KMS-11 (cell line): ENCODE measurements around the gene CTIF.

ENCODE experiments used
- H2AFZ ChIP-seq: fragments of 200-600 bp; sonication (generic); 2 replicates; pipeline ENCODE4 v1.6.1; 2016; ENCODE audit warnings: antibody characterized with exemption, mixed run types, low read depth
- H3K27ac ChIP-seq: fragments of 200-600 bp; sonication (generic); 2 replicates; pipeline ENCODE4 v1.6.1; 2016; ENCODE audit warnings: mild to moderate bottlenecking, mixed run types
- H3K27me3 ChIP-seq: fragments of 200-600 bp; sonication (generic); 2 replicates; pipeline ENCODE4 v1.6.1; 2017; ENCODE audit warnings: mild to moderate bottlenecking, low read depth, mixed run types, moderate library complexity; ENCODE audit not compliant: insufficient read depth
- H3K36me3 ChIP-seq: fragments of 200-600 bp; sonication (generic); 2 replicates; pipeline ENCODE4 v1.6.1; 2017; ENCODE audit warnings: mild to moderate bottlenecking, mixed run types; ENCODE audit not compliant: insufficient read depth
- H3K4me1 ChIP-seq: fragments of 200-600 bp; sonication (generic); 2 replicates; pipeline ENCODE4 v1.6.1; 2016; ENCODE audit warnings: mild to moderate bottlenecking, low read depth, mixed run types; ENCODE audit not compliant: poor library complexity, severe bottlenecking
- H3K4me2 ChIP-seq: fragments of 200-600 bp; sonication (generic); 2 replicates; pipeline ENCODE4 v1.7.0; 2016; ENCODE audit warnings: mild to moderate bottlenecking, mixed run types
- H3K4me3 ChIP-seq: fragments of 200-600 bp; sonication (generic); IDR thresholded peaks from 2 replicates; pipeline ENCODE4 v1.6.1; 2017; ENCODE audit warnings: low read depth, low read length, mixed read lengths; ENCODE audit not compliant: insufficient read depth
- H3K79me2 ChIP-seq: fragments of 200-600 bp; sonication (generic); 2 replicates; pipeline ENCODE4 v1.6.1; 2016; ENCODE audit warnings: low read depth, mixed run types; ENCODE audit not compliant: insufficient read depth
- H3K9ac ChIP-seq: fragments of 200-600 bp; sonication (generic); 2 replicates; pipeline ENCODE4 v1.6.1; 2016; ENCODE audit warnings: mild to moderate bottlenecking, mixed run types
- H4K20me1 ChIP-seq: fragments of 200-600 bp; sonication (generic); 2 replicates; pipeline ENCODE4 v1.6.1; 2016; ENCODE audit warnings: mild to moderate bottlenecking, mixed run types; ENCODE audit not compliant: insufficient read depth
- CTCF ChIP-seq: fragments of 200-600 bp; sonication (generic); conservative IDR thresholded peaks from 2 replicates; pipeline ENCODE4 v1.6.1; 2017; ENCODE audit warnings: low read depth, mild to moderate bottlenecking, antibody characterized with exemption, low read length, moderate library complexity, mixed read lengths

CTIF gene

GRCh38 chr18:48908916-48909315 lies 370.1 kb downstream of the CTIF start:
- no peaks in the 10 kb centered on the region for H3K36me3 ChIP-seq
- no peaks in the 10 kb centered on the region for H4K20me1 ChIP-seq
- H3K4me3 ChIP-seq = no peak overlapping the region
- H3K27ac ChIP-seq = no peak overlapping the region
- no peak overlapping the region for H3K9ac ChIP-seq
- H2AFZ ChIP-seq = no peak overlapping the region
- no peak for TF ChIP-seq CTCF
- no peak overlapping the region for H3K4me2 ChIP-seq
- no peaks in the 10 kb centered on the region for H3K27me3 ChIP-seq
- H3K4me1 ChIP-seq = peaks cover 30% of the 10 kb centered on the region
- H3K79me2 ChIP-seq = no peaks in the 10 kb centered on the region

- no peak for TF ChIP-seq CTCF
- no peaks in the 10 kb centered on the region for H3K27me3 ChIP-seq
- no peak overlapping the region for H3K9ac ChIP-seq
- H2AFZ ChIP-seq = no peak overlapping the region
- no peak overlapping the region for H3K27ac ChIP-seq
- H3K79me2 ChIP-seq = no peaks in the 10 kb centered on the region
- H3K4me2 ChIP-seq = no peak overlapping the region
- no peaks in the 10 kb centered on the region for H3K36me3 ChIP-seq
- no peak overlapping the region for H3K4me3 ChIP-seq
- H3K4me1 ChIP-seq = peaks cover 38% of the 10 kb centered on the region
- no peaks in the 10 kb centered on the region for H4K20me1 ChIP-seq
Measured at GRCh38 chr18:48909721-48910120, 370.9 kb downstream of the CTIF start.

- Histone ChIP-seq H3K4me2 (no peak overlapping the region), H3K36me3 (no peaks in the 10 kb centered on the region), H4K20me1 (no peaks in the 10 kb centered on the region), H3K9ac (no peak overlapping the region), H2AFZ (no peak overlapping the region), H3K4me3 (no peak overlapping the region), H3K79me2 (no peaks in the 10 kb centered on the region; the same call in 1 of the 2 replicates), H3K27ac (no peak overlapping the region), H3K27me3 (no peaks in the 10 kb centered on the region), H3K4me1 (peaks cover 52% of the 10 kb centered on the region)
- no peak for TF ChIP-seq CTCF
Measured at GRCh38 chr18:48910972-48911545, 372.2 kb downstream of the CTIF start.
